NCI-H128 (cell line): ENCODE results near the gene SNUPN.
A peak's percentile ranks its signal among the peaks of the same experiment; 100 is the strongest.

Source experiments
- DNase-seq: peaks from one replicate; lab custom pipeline; 2025; ENCODE audit not compliant: unreplicated experiment; lab: John Stamatoyannopoulos, UW

Gene SNUPN

GRCh38 chr15:75625542-75626347, at the start of gene SNUPN:
TSS of gene SNUPN (minus strand) at chr15:75625725. CDS start at chr15:75621051, 4,674 bp downstream.
- DNase-seq: peak; percentile 70

- no peak for DNase-seq
These were observed 48.8 kb upstream of the SNUPN start for GRCh38 chr15:75674366-75674765.

GRCh38 chr15:75673426-75674235, 48.1 kb upstream of the SNUPN start:
- no peak for DNase-seq

GRCh38 chr15:75672646-75673425, 47.3 kb upstream of the SNUPN start:
- DNase-seq: no peak

GRCh38 chr15:75671730-75672602, 46.4 kb upstream of the SNUPN start:
- DNase-seq: no peak

GRCh38 chr15:75669879-75670212, 44.3 kb upstream of the SNUPN start:
- DNase-seq: no peak

- no peak for DNase-seq
These were observed 43.8 kb upstream of the SNUPN start for GRCh38 chr15:75669191-75669878.

- no peak for DNase-seq
These were observed 41.4 kb upstream of the SNUPN start for GRCh38 chr15:75666823-75667501.

- no peak for DNase-seq
These were observed 38.5 kb upstream of the SNUPN start for GRCh38 chr15:75663931-75664421.

- DNase-seq: no peak
These were observed 37.4 kb upstream of the SNUPN start for GRCh38 chr15:75662823-75663519.

- DNase-seq: no peak
These were observed 36.2 kb upstream of the SNUPN start for GRCh38 chr15:75661756-75662140.

- no peak for DNase-seq
These were observed 35.7 kb upstream of the SNUPN start for GRCh38 chr15:75661100-75661755.

GRCh38 chr15:75659928-75660645, 34.6 kb upstream of the SNUPN start:
- DNase-seq: no peak

- DNase-seq: no peak
These were observed 33.7 kb upstream of the SNUPN start for GRCh38 chr15:75659141-75659771.

GRCh38 chr15:75656813-75657212, 31.3 kb upstream of the SNUPN start:
- DNase-seq: no peak

- DNase-seq: no peak
These were observed 30.8 kb upstream of the SNUPN start for GRCh38 chr15:75656331-75656730.

GRCh38 chr15:75655931-75656330, 30.4 kb upstream of the SNUPN start:
- DNase-seq: no peak
